Naive thymus-derived CD4-positive, alpha-beta T cell (primary cell): Measurements from ENCODE around the gene METTL13. TPM values are rescaled to one million over a fixed set of nuclear protein-coding genes. Genes with fewer than 3 reads are reported as not detected.

Source experiments
- ATAC-seq: fragments of 150-1000 bp; cut with Tn5 transposase; 2 replicates; pipeline ENCODE4 v1.10.0; 2021; ENCODE audit warnings: mild to moderate bottlenecking, moderate library complexity
- CTCF ChIA-PET: fragments of 350-600 bp; sonication (Branson Sonifier 250); formaldehyde crosslinking; loops from one replicate; lab custom pipeline; 2021; ENCODE audit warnings: antibody characterized with exemption; lab: Charles Lee
- POLR2A ChIA-PET: fragments of 350-600 bp; sonication (Branson Sonifier 250); formaldehyde crosslinking; loops from one replicate; lab custom pipeline; 2021; ENCODE audit warnings: antibody characterized with exemption, inconsistent platforms; lab: Charles Lee
- DNase-seq, 9 donors: peaks; one replicate each; pipeline versions ENCODE4 v3.0.0 to v3.0.0-alpha.2; 2020 to 2022; ENCODE audit warnings: mixed read lengths in 1 of 9
- H3K27ac ChIP-seq: one replicate; pipeline ENCODE4 v1.7.0; 2013; ENCODE audit warnings: mild to moderate bottlenecking, low read depth, low read length, moderate library complexity
- H3K27me3 ChIP-seq, 2 donors: one replicate each; pipeline ENCODE4 v1.7.0; 2013; ENCODE audit warnings: low read length in 2 of 2, mild to moderate bottlenecking in 2 of 2, moderate library complexity in 2 of 2; ENCODE audit not compliant: control insufficient read depth in 2 of 2, insufficient read depth in 2 of 2
- H3K36me3 ChIP-seq, 3 experiments: 1 replicate in 2 of 3; 2 replicates in 1 of 3; pipeline ENCODE4 v1.7.0; 2013; ENCODE audit warnings: low read length in 3 of 3, mild to moderate bottlenecking in 3 of 3, moderate library complexity in 1 of 3; ENCODE audit not compliant: insufficient read depth in 3 of 3, control insufficient read depth in 2 of 3
- H3K4me1 ChIP-seq, 2 donors: one replicate each; pipeline ENCODE4 v1.7.0; 2013; ENCODE audit warnings: low read length in 2 of 2, mild to moderate bottlenecking in 2 of 2, moderate library complexity in 1 of 2; ENCODE audit not compliant: control insufficient read depth in 2 of 2, insufficient read depth in 2 of 2
- H3K4me3 ChIP-seq: 2 replicates; pipeline ENCODE4 v1.7.0; 2013; ENCODE audit warnings: mild to moderate bottlenecking, low read length
- H3K9me3 ChIP-seq, 3 experiments: 1 replicate in 2 of 3; 2 replicates in 1 of 3; pipeline ENCODE4 v1.7.0; 2013; ENCODE audit warnings: low read length in 3 of 3; ENCODE audit not compliant: control insufficient read depth in 2 of 3
- H3K27ac Mint-ChIP-seq, 9 donors: one replicate each; pipeline ENCODE4 v1.8.0; 2020 to 2022; ENCODE audit warnings: mixed read lengths in 9 of 9, mild to moderate bottlenecking in 8 of 9, moderate library complexity in 5 of 9, inconsistent platforms in 2 of 9
- H3K27me3 Mint-ChIP-seq, 5 donors: one replicate each; pipeline ENCODE4 v1.8.0; 2021 to 2022; ENCODE audit warnings: mixed read lengths in 5 of 5, mild to moderate bottlenecking in 1 of 5
- H3K36me3 Mint-ChIP-seq, 5 donors: one replicate each; pipeline ENCODE4 v1.8.0; 2020 to 2022; ENCODE audit warnings: mixed read lengths in 5 of 5, mild to moderate bottlenecking in 3 of 5, inconsistent platforms in 1 of 5
- H3K4me1 Mint-ChIP-seq, 7 donors: one replicate each; pipeline ENCODE4 v1.8.0; 2020 to 2022; ENCODE audit warnings: mixed read lengths in 7 of 7, mild to moderate bottlenecking in 3 of 7, inconsistent platforms in 1 of 7
- H3K4me3 Mint-ChIP-seq, 10 donors: one replicate each; pipeline ENCODE4 v1.8.0; 2020 to 2022; ENCODE audit warnings: mild to moderate bottlenecking in 10 of 10, mixed read lengths in 10 of 10, moderate library complexity in 6 of 10, inconsistent platforms in 2 of 10
- H3K9me3 Mint-ChIP-seq, 11 donors: one replicate each; pipeline ENCODE4 v1.8.0; 2020 to 2022; ENCODE audit warnings: mixed read lengths in 11 of 11, mild to moderate bottlenecking in 4 of 11, inconsistent platforms in 1 of 11, moderate library complexity in 1 of 11
- intact Hi-C, 2 donors: fragments of 100-400 bp; cut with micrococcal nuclease; formaldehyde crosslinking; loops; one replicate each; pipeline ENCODE4 v1.15.1; 2023
- polyA plus RNA-seq, 2 donors: library from polyadenylated mRNA; unstranded; fragments of 300-500 nt; fragmentation: Illumina TruSeq; gene quantifications; one replicate each; pipeline ENCODE4 v1.2.3, GENCODE V29; 2021
- total RNA-seq, 6 experiments: library from RNA in 5 of 6; stranded (reverse) in 5 of 6; gene quantifications; 1 replicate in 5 of 6; 2 replicates in 1 of 6; pipeline ENCODE4 v1.2.3 and lab custom pipeline; 2021 to 2026

Gene METTL13
- total and polyA plus RNA-seq, 7 experiments from 2014 or later = 15.6 to 55.7 (median 35.0) TPM

GRCh38 chr1:171748651-171749050 lies 32.8 kb upstream of the METTL13 start:
- no peak overlapping the region for H3K4me3 Mint-ChIP-seq
- no peaks in the 10 kb centered on the region for H3K36me3 ChIP-seq
- no peaks in the 10 kb centered on the region for H3K27me3 ChIP-seq
- no peak overlapping the region for H3K27ac Mint-ChIP-seq
- ATAC-seq (no peak), DNase-seq (no peak)
- peaks cover 0 to 3% (median 0%) of the 10 kb centered on the region in 5 donors for H3K27me3 Mint-ChIP-seq
- no peaks in the 10 kb centered on the region for H3K9me3 ChIP-seq
- no peak overlapping the region for H3K4me3 ChIP-seq
- peaks cover 0 to 2% of the 10 kb centered on the region in 2 donors for H3K4me1 ChIP-seq
- ChIA-PET POLR2A (no interaction called here), CTCF (no interaction called here)
- peaks cover 0 to 18% (median 8%) of the 10 kb centered on the region in 7 donors for H3K4me1 Mint-ChIP-seq
- H3K9me3 Mint-ChIP-seq = peaks cover 0 to 3% (median 0%) of the 10 kb centered on the region in 11 donors
- H3K27ac ChIP-seq = no peak overlapping the region
- intact Hi-C loops = loop anchor here in 1 of 2 donors (10.0 kb wide), 2 partner anchors 434 to 1966 kb away; partner anchors contain the start of genes FMO4 and KLHL20
- peaks cover 0 to 4% (median 0%) of the 10 kb centered on the region in 5 donors for H3K36me3 Mint-ChIP-seq

GRCh38 chr1:171751221-171751620 lies 30.2 kb upstream of the METTL13 start:
- Mint-ChIP-seq H3K36me3 (peaks cover 0 to 4% (median 0%) of the 10 kb centered on the region in 5 donors), H3K27me3 (peaks cover 0 to 11% (median 3%) of the 10 kb centered on the region in 5 donors), H3K4me3 (peak overlapping the region in 1 of 10 donors; percentile 27), H3K9me3 (peaks cover 0 to 3% (median 0%) of the 10 kb centered on the region in 11 donors), H3K27ac (peak overlapping the region in 1 of 9 donors; percentile 80), H3K4me1 (peaks cover 0 to 13% (median 0%) of the 10 kb centered on the region in 7 donors)
- H3K9me3 ChIP-seq = no peaks in the 10 kb centered on the region
- no peaks in the 10 kb centered on the region for H3K27me3 ChIP-seq
- no peak for DNase-seq
- H3K4me3 ChIP-seq = no peak overlapping the region
- POLR2A ChIA-PET = interaction anchor here (1.7 kb wide), 1 partner anchor 8 kb away, joined by 10 read pairs; the partner anchor contains the start of gene VAMP4
- no peak overlapping the region for H3K27ac ChIP-seq
- no peaks in the 10 kb centered on the region for H3K36me3 ChIP-seq
- intact Hi-C loops = no loop called here
- CTCF ChIA-PET = no interaction called here
- H3K4me1 ChIP-seq = no peaks in the 10 kb centered on the region
- ATAC-seq = no peak

- H3K9me3 Mint-ChIP-seq = peaks cover 0 to 3% (median 0%) of the 10 kb centered on the region in 11 donors
- H3K4me3 Mint-ChIP-seq = no peak overlapping the region
- H3K4me1 Mint-ChIP-seq = peaks cover 0 to 17% (median 0%) of the 10 kb centered on the region in 7 donors
- ChIA-PET CTCF (no interaction called here), POLR2A (interaction anchor here (1.1 kb wide), 1 partner anchor 14 kb away, joined by 4 read pairs; no protein-coding TSS in a partner anchor)
- H3K4me3 ChIP-seq = no peak overlapping the region
- DNase-seq = no peak
- peaks cover 0 to 4% (median 0%) of the 10 kb centered on the region in 5 donors for H3K36me3 Mint-ChIP-seq
- H3K9me3 ChIP-seq = no peaks in the 10 kb centered on the region
- no peaks in the 10 kb centered on the region for H3K4me1 ChIP-seq
- intact Hi-C loops = no loop called here
- no peak overlapping the region for H3K27ac Mint-ChIP-seq
- no peaks in the 10 kb centered on the region for H3K36me3 ChIP-seq
- H3K27me3 ChIP-seq = no peaks in the 10 kb centered on the region
- H3K27me3 Mint-ChIP-seq = peaks cover 0 to 14% (median 8%) of the 10 kb centered on the region in 5 donors
- no peak for ATAC-seq
- H3K27ac ChIP-seq = no peak overlapping the region
These were observed 28.3 kb upstream of the METTL13 start for GRCh38 chr1:171753182-171753581.

- CTCF ChIA-PET = no interaction called here
- Mint-ChIP-seq H3K36me3 (peaks cover 0 to 4% (median 0%) of the 10 kb centered on the region in 5 donors), H3K9me3 (peaks cover 0 to 3% (median 0%) of the 10 kb centered on the region in 11 donors), H3K4me1 (peaks cover 0 to 17% (median 0%) of the 10 kb centered on the region in 7 donors), H3K4me3 (no peak overlapping the region), H3K27ac (no peak overlapping the region), H3K27me3 (peaks cover 0 to 15% (median 8%) of the 10 kb centered on the region in 5 donors)
- no peaks in the 10 kb centered on the region for H3K36me3 ChIP-seq
- H3K9me3 ChIP-seq = no peaks in the 10 kb centered on the region
- POLR2A ChIA-PET = interaction anchor here (0.6 to 1.7 kb wide), 3 partner anchors 12 to 26 kb away, joined by 3 to 6 read pairs (median 4); partner anchors contain the start of gene VAMP4
- DNase-seq (no peak), ATAC-seq (no peak)
- H3K27ac ChIP-seq = no peak overlapping the region
- H3K4me1 ChIP-seq = no peaks in the 10 kb centered on the region
- no peaks in the 10 kb centered on the region for H3K27me3 ChIP-seq
- intact Hi-C loops = no loop called here
- H3K4me3 ChIP-seq = no peak overlapping the region
These were observed 27.6 kb upstream of the METTL13 start for GRCh38 chr1:171753685-171754352.

GRCh38 chr1:171754353-171754705 lies 27.1 kb upstream of the METTL13 start:
- Histone ChIP-seq H3K9me3 (no peaks in the 10 kb centered on the region), H3K27ac (no peak overlapping the region), H3K4me3 (no peak overlapping the region), H3K4me1 (no peaks in the 10 kb centered on the region), H3K27me3 (no peaks in the 10 kb centered on the region), H3K36me3 (no peaks in the 10 kb centered on the region)
- DNase-seq (no peak), ATAC-seq (no peak)
- no peak overlapping the region for H3K4me3 Mint-ChIP-seq
- peaks cover 0 to 3% (median 0%) of the 10 kb centered on the region in 11 donors for H3K9me3 Mint-ChIP-seq
- POLR2A ChIA-PET = interaction anchor here (0.6 to 1.7 kb wide), 3 partner anchors 12 to 26 kb away, joined by 3 to 6 read pairs (median 4); partner anchors contain the start of gene VAMP4
- H3K27ac Mint-ChIP-seq = no peak overlapping the region
- intact Hi-C loops = no loop called here
- H3K4me1 Mint-ChIP-seq = peaks cover 0 to 17% (median 0%) of the 10 kb centered on the region in 7 donors
- CTCF ChIA-PET = no interaction called here
- H3K36me3 Mint-ChIP-seq = peaks cover 0 to 4% (median 0%) of the 10 kb centered on the region in 5 donors
- peaks cover 0 to 15% (median 8%) of the 10 kb centered on the region in 5 donors for H3K27me3 Mint-ChIP-seq

- Histone ChIP-seq H3K27ac (no peak overlapping the region), H3K9me3 (no peaks in the 10 kb centered on the region), H3K4me1 (no peaks in the 10 kb centered on the region), H3K27me3 (no peaks in the 10 kb centered on the region), H3K4me3 (no peak overlapping the region), H3K36me3 (no peaks in the 10 kb centered on the region)
- peaks cover 0 to 4% (median 0%) of the 10 kb centered on the region in 5 donors for H3K36me3 Mint-ChIP-seq
- intact Hi-C loops = no loop called here
- peaks cover 0 to 17% (median 0%) of the 10 kb centered on the region in 7 donors for H3K4me1 Mint-ChIP-seq
- H3K27me3 Mint-ChIP-seq = peaks cover 0 to 17% (median 8%) of the 10 kb centered on the region in 5 donors
- ATAC-seq (no peak), DNase-seq (no peak)
- no peak overlapping the region for H3K27ac Mint-ChIP-seq
- POLR2A ChIA-PET = interaction anchor here (1.7 kb wide), 1 partner anchor 13 kb away, joined by 6 read pairs; the partner anchor contains the start of gene VAMP4
- CTCF ChIA-PET = interaction anchor here (1.3 kb wide), 1 partner anchor 11 kb away, joined by 3 read pairs; no protein-coding TSS in a partner anchor
- peaks cover 0 to 3% (median 0%) of the 10 kb centered on the region in 11 donors for H3K9me3 Mint-ChIP-seq
- H3K4me3 Mint-ChIP-seq = no peak overlapping the region
These were observed 26.5 kb upstream of the METTL13 start for GRCh38 chr1:171754971-171755370.
